WTC11 (cell line): ENCODE data around the gene ZNF750. TPM values are rescaled to one million over a fixed set of nuclear protein-coding genes. Genes with fewer than 3 reads are reported as not detected.

Source experiments
- ATAC-seq: fragments of 200-7000 bp; cut with Tn5 transposase; 2 replicates; pipeline ENCODE4 v1.10.0; 2021; ENCODE audit warnings: mild to moderate bottlenecking, moderate library complexity
- CTCF ChIA-PET: fragments of 300-600 bp; sonication (Branson Sonifier 250); formaldehyde crosslinking; loops from one replicate; lab custom pipeline; 2021; ENCODE audit warnings: antibody characterized with exemption; lab: Charles Lee
- POLR2A ChIA-PET: fragments of 350-600 bp; sonication (Branson Sonifier 250); formaldehyde crosslinking; loops from one replicate; lab custom pipeline; 2021; ENCODE audit warnings: antibody characterized with exemption; lab: Charles Lee
- DNase-seq: peaks from one replicate; pipeline ENCODE4 v3.0.0; 2021; ENCODE audit warnings: low spot score
- H3K27ac Mint-ChIP-seq: 2 replicates; pipeline ENCODE4 v1.8.0; 2021; ENCODE audit warnings: mixed read lengths
- H3K27me3 Mint-ChIP-seq: 2 replicates; pipeline ENCODE4 v1.8.0; 2021; ENCODE audit warnings: low read depth, mild to moderate bottlenecking, moderate library complexity, mixed read lengths
- H3K36me3 Mint-ChIP-seq: 2 replicates; pipeline ENCODE4 v1.8.0; 2021; ENCODE audit warnings: mixed read lengths
- H3K4me1 Mint-ChIP-seq: 2 replicates; pipeline ENCODE4 v1.8.0; 2022; ENCODE audit warnings: mixed read lengths
- H3K4me3 Mint-ChIP-seq: 2 replicates; pipeline ENCODE4 v1.8.0; 2021; ENCODE audit warnings: mild to moderate bottlenecking, moderate library complexity, mixed read lengths
- H3K9me3 Mint-ChIP-seq: 2 replicates; pipeline ENCODE4 v1.8.0; 2021; ENCODE audit warnings: mixed read lengths
- ATF1 ChIP-seq: sonication (generic); formaldehyde crosslinking; IDR thresholded peaks from 2 replicates; pipeline ENCODE4 v1.8.1; 2023; ENCODE audit warnings: mild to moderate bottlenecking, moderate library complexity, missing genetic modification reagents
- ATF3 ChIP-seq: sonication (generic); formaldehyde crosslinking; conservative IDR thresholded peaks from 2 replicates; pipeline ENCODE4 v1.8.1; 2022; ENCODE audit warnings: mild to moderate bottlenecking, missing genetic modification reagents
- E2F1 ChIP-seq: sonication (generic); formaldehyde crosslinking; IDR thresholded peaks from 2 replicates; pipeline ENCODE4 v1.8.0; 2022; ENCODE audit warnings: mild to moderate bottlenecking, missing genetic modification reagents
- E2F5 ChIP-seq: sonication (generic); formaldehyde crosslinking; IDR thresholded peaks from 2 replicates; pipeline ENCODE4 v1.8.1; 2022; ENCODE audit warnings: mild to moderate bottlenecking, moderate library complexity, missing genetic modification reagents
- FOXP1 ChIP-seq: sonication (generic); formaldehyde crosslinking; IDR thresholded peaks from 2 replicates; pipeline ENCODE4 v1.8.0; 2022; ENCODE audit warnings: missing genetic modification reagents, mild to moderate bottlenecking, moderate library complexity, borderline replicate concordance
- GABPB1 ChIP-seq: sonication (generic); formaldehyde crosslinking; IDR thresholded peaks from 2 replicates; pipeline ENCODE4 v1.8.1; 2023; ENCODE audit warnings: mild to moderate bottlenecking, missing genetic modification reagents
- GTF2I ChIP-seq: fragments of 250-450 bp; sonication (Bioruptor Pico); conservative IDR thresholded peaks from 2 replicates; pipeline ENCODE4 v1.4.0; 2021; ENCODE audit warnings: mild to moderate bottlenecking
- MYBL2 ChIP-seq: sonication (generic); formaldehyde crosslinking; IDR thresholded peaks from 2 replicates; pipeline ENCODE4 v1.8.1; 2023; ENCODE audit warnings: mild to moderate bottlenecking, moderate library complexity, missing genetic modification reagents
- TCF7 ChIP-seq: sonication (generic); formaldehyde crosslinking; IDR thresholded peaks from 2 replicates; pipeline ENCODE4 v1.8.0; 2022; ENCODE audit warnings: mild to moderate bottlenecking, low read depth, missing genetic modification reagents, moderate library complexity
- TEAD4 ChIP-seq: sonication (generic); formaldehyde crosslinking; IDR thresholded peaks from 2 replicates; pipeline ENCODE4 v1.8.0; 2022; ENCODE audit warnings: mild to moderate bottlenecking, missing genetic modification reagents
- ZNF121 ChIP-seq: sonication (generic); formaldehyde crosslinking; IDR thresholded peaks from 2 replicates; pipeline ENCODE4 v1.8.0; 2023; ENCODE audit warnings: missing genetic modification reagents
- ZSCAN18 ChIP-seq: fragments of 250-450 bp; sonication (Bioruptor Pico); IDR thresholded peaks from 2 replicates; pipeline ENCODE4 v2.1.2; 2022; ENCODE audit warnings: mild to moderate bottlenecking, moderate library complexity
- total RNA-seq: library from RNA; stranded (reverse); gene quantifications from 3 replicates; pipeline ENCODE4 v1.2.3, GENCODE V29; 2021
- TF ChIP-seq, protein P1 (sequence below): sonication (generic); formaldehyde crosslinking; conservative IDR thresholded peaks from 2 replicates; pipeline ENCODE4 v1.8.1; 2023; ENCODE audit warnings: mild to moderate bottlenecking, low read depth, missing genetic modification reagents, moderate library complexity
- TF ChIP-seq, protein P2 (sequence below): sonication (generic); formaldehyde crosslinking; IDR thresholded peaks from 2 replicates; pipeline ENCODE4 v1.8.1; 2023; ENCODE audit warnings: mild to moderate bottlenecking, missing genetic modification reagents, moderate library complexity
- TF ChIP-seq, protein P3 (sequence below): sonication (generic); formaldehyde crosslinking; IDR thresholded peaks from 2 replicates; pipeline ENCODE4 v1.8.0; 2023; ENCODE audit warnings: missing genetic modification reagents
- TF ChIP-seq, protein P4 (sequence below): fragments of 200-600 bp; IDR thresholded peaks from 2 replicates; pipeline ENCODE4 v1.8.0; 2022; ENCODE audit warnings: antibody characterized with exemption
- TF ChIP-seq, protein P5 (sequence below): sonication (generic); formaldehyde crosslinking; IDR thresholded peaks from 2 replicates; pipeline ENCODE4 v1.8.0; 2023; ENCODE audit warnings: mild to moderate bottlenecking, missing genetic modification reagents

ZNF750 gene
- total RNA-seq, 1 experiment from 2014 or later, result 0.04 TPM

GRCh38 chr17:82821554-82821953, 18.3 kb downstream of the ZNF750 start (continued):
- no peak for TF ChIP-seq ZSCAN18 (CRISPR knock-in tag)
- TF ChIP-seq, protein P1, sequence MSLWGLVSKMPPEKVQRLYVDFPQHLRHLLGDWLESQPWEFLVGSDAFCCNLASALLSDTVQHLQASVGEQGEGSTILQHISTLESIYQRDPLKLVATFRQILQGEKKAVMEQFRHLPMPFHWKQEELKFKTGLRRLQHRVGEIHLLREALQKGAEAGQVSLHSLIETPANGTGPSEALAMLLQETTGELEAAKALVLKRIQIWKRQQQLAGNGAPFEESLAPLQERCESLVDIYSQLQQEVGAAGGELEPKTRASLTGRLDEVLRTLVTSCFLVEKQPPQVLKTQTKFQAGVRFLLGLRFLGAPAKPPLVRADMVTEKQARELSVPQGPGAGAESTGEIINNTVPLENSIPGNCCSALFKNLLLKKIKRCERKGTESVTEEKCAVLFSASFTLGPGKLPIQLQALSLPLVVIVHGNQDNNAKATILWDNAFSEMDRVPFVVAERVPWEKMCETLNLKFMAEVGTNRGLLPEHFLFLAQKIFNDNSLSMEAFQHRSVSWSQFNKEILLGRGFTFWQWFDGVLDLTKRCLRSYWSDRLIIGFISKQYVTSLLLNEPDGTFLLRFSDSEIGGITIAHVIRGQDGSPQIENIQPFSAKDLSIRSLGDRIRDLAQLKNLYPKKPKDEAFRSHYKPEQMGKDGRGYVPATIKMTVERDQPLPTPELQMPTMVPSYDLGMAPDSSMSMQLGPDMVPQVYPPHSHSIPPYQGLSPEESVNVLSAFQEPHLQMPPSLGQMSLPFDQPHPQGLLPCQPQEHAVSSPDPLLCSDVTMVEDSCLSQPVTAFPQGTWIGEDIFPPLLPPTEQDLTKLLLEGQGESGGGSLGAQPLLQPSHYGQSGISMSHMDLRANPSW (CRISPR knock-in tag), result no peak
- TF ChIP-seq TCF7, result no peak
- no peak for TF ChIP-seq ATF3 (CRISPR knock-in tag)

- H3K36me3 Mint-ChIP-seq, result peaks cover 55% of the 10 kb centered on the region
- H3K9me3 Mint-ChIP-seq, result peaks cover 5% of the 10 kb centered on the region
- CTCF ChIA-PET, result interaction anchor here (1.5 to 1.7 kb wide), 2 partner anchors 20 to 39 kb away, joined by 5 to 10 read pairs; no protein-coding TSS in a partner anchor
- peaks cover 40% of the 10 kb centered on the region for H3K4me1 Mint-ChIP-seq
- POLR2A ChIA-PET, result no interaction called here
- ATAC-seq (peak; percentile 76), DNase-seq (no peak)
- no peaks in the 10 kb centered on the region for H3K27me3 Mint-ChIP-seq
- peak overlapping the region; percentile 83; the same call in 1 of the 2 replicates for H3K27ac Mint-ChIP-seq
- H3K4me3 Mint-ChIP-seq, result no peak overlapping the region
- TF ChIP-seq ZNF121 (CRISPR knock-in tag), result peak; percentile 96
- TF ChIP-seq GTF2I (CRISPR knock-in tag), result 0 out of 2 replicates have a peak, but pooled peaks have one; percentile 20
- TF ChIP-seq TEAD4 (CRISPR knock-in tag), result no peak
Observed at GRCh38 chr17:82820278-82821251, 19.3 kb downstream of the ZNF750 start.

GRCh38 chr17:82817947-82818346, 21.9 kb downstream of the ZNF750 start:
- DNase-seq (no peak), ATAC-seq (no peak)
- H3K4me1 Mint-ChIP-seq, result peaks cover 38% of the 10 kb centered on the region
- no peak overlapping the region for H3K4me3 Mint-ChIP-seq
- H3K27me3 Mint-ChIP-seq, result no peaks in the 10 kb centered on the region
- ChIA-PET POLR2A (no interaction called here), CTCF (interaction anchor here (0.5 to 1.4 kb wide), 2 partner anchors 19 to 36 kb away, joined by 3 to 4 read pairs; no protein-coding TSS in a partner anchor)
- peaks cover 5% of the 10 kb centered on the region for H3K9me3 Mint-ChIP-seq
- peaks cover 73% of the 10 kb centered on the region for H3K36me3 Mint-ChIP-seq
- H3K27ac Mint-ChIP-seq, result no peak overlapping the region
- TF ChIP-seq ATF1 (CRISPR knock-in tag) (no peak), FOXP1 (CRISPR knock-in tag) (no peak), E2F5 (no peak), GABPB1 (CRISPR knock-in tag) (no peak), E2F1 (CRISPR knock-in tag) (no peak), MYBL2 (CRISPR knock-in tag) (no peak), ATF3 (CRISPR knock-in tag) (no peak)
- TF ChIP-seq, protein P2, sequence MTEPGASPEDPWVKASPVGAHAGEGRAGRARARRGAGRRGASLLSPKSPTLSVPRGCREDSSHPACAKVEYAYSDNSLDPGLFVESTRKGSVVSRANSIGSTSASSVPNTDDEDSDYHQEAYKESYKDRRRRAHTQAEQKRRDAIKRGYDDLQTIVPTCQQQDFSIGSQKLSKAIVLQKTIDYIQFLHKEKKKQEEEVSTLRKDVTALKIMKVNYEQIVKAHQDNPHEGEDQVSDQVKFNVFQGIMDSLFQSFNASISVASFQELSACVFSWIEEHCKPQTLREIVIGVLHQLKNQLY (CRISPR knock-in tag), result no peak
- TF ChIP-seq, protein P3, sequence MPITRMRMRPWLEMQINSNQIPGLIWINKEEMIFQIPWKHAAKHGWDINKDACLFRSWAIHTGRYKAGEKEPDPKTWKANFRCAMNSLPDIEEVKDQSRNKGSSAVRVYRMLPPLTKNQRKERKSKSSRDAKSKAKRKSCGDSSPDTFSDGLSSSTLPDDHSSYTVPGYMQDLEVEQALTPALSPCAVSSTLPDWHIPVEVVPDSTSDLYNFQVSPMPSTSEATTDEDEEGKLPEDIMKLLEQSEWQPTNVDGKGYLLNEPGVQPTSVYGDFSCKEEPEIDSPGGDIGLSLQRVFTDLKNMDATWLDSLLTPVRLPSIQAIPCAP (CRISPR knock-in tag), result no peak
- TF ChIP-seq, protein P4, sequence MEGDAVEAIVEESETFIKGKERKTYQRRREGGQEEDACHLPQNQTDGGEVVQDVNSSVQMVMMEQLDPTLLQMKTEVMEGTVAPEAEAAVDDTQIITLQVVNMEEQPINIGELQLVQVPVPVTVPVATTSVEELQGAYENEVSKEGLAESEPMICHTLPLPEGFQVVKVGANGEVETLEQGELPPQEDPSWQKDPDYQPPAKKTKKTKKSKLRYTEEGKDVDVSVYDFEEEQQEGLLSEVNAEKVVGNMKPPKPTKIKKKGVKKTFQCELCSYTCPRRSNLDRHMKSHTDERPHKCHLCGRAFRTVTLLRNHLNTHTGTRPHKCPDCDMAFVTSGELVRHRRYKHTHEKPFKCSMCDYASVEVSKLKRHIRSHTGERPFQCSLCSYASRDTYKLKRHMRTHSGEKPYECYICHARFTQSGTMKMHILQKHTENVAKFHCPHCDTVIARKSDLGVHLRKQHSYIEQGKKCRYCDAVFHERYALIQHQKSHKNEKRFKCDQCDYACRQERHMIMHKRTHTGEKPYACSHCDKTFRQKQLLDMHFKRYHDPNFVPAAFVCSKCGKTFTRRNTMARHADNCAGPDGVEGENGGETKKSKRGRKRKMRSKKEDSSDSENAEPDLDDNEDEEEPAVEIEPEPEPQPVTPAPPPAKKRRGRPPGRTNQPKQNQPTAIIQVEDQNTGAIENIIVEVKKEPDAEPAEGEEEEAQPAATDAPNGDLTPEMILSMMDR, result no peak
- TF ChIP-seq, protein P5, sequence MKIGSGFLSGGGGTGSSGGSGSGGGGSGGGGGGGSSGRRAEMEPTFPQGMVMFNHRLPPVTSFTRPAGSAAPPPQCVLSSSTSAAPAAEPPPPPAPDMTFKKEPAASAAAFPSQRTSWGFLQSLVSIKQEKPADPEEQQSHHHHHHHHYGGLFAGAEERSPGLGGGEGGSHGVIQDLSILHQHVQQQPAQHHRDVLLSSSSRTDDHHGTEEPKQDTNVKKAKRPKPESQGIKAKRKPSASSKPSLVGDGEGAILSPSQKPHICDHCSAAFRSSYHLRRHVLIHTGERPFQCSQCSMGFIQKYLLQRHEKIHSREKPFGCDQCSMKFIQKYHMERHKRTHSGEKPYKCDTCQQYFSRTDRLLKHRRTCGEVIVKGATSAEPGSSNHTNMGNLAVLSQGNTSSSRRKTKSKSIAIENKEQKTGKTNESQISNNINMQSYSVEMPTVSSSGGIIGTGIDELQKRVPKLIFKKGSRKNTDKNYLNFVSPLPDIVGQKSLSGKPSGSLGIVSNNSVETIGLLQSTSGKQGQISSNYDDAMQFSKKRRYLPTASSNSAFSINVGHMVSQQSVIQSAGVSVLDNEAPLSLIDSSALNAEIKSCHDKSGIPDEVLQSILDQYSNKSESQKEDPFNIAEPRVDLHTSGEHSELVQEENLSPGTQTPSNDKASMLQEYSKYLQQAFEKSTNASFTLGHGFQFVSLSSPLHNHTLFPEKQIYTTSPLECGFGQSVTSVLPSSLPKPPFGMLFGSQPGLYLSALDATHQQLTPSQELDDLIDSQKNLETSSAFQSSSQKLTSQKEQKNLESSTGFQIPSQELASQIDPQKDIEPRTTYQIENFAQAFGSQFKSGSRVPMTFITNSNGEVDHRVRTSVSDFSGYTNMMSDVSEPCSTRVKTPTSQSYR, result no peak
